Kidney (tissue), 14 donors: ENCODE data around the gene MYT1. TPM values are rescaled to one million over a fixed set of nuclear protein-coding genes. Genes with fewer than 3 reads are reported as not detected.
"Not testable (repeated sequence)": the region's sequence is repeated elsewhere in the genome, so short reads cannot be mapped to it uniquely, and the experiment has no call there.

ENCODE experiments used
- DNase-seq, 5 donors: peaks; one replicate each; pipeline ENCODE4 v3.0.0-alpha.2; 2013 to 2020
- FAIRE-seq: peaks from 2 replicates; lab custom pipeline; 2012; peaks lifted over from hg19 to GRCh38; lab: Jason Lieb, UNC
- H3K27ac ChIP-seq, 2 donors: one replicate each; pipeline ENCODE4 v1.7.0; 2013; ENCODE audit warnings: low read depth in 2 of 2, low read length in 2 of 2, inconsistent platforms in 1 of 2
- H3K27me3 ChIP-seq: one replicate; pipeline ENCODE4 v1.7.1; 2013; ENCODE audit warnings: low read length, inconsistent platforms; ENCODE audit not compliant: control insufficient read depth, insufficient read depth
- H3K36me3 ChIP-seq, 3 donors: one replicate each; pipeline versions ENCODE4 v1.7.0 to v1.7.1; 2013; ENCODE audit warnings: low read length in 3 of 3, control low read depth in 1 of 3, inconsistent platforms in 1 of 3; ENCODE audit not compliant: insufficient read depth in 3 of 3, control insufficient read depth in 2 of 3
- H3K4me1 ChIP-seq, 3 donors: one replicate each; pipeline versions ENCODE4 v1.7.0 to v1.7.1; 2013; ENCODE audit warnings: low read length in 3 of 3, inconsistent platforms in 1 of 3, low read depth in 1 of 3; ENCODE audit not compliant: control insufficient read depth in 2 of 3, insufficient read depth in 2 of 3
- H3K4me3 ChIP-seq, 3 donors: one replicate each; pipeline versions ENCODE4 v1.7.0 to v1.8.1; 2013; ENCODE audit warnings: low read length in 3 of 3, control low read depth in 1 of 3, inconsistent platforms in 1 of 3
- H3K9ac ChIP-seq, 3 donors: one replicate each; pipeline versions ENCODE4 v1.7.0 to v1.7.1; 2013; ENCODE audit warnings: low read length in 3 of 3, control low read depth in 1 of 3, inconsistent platforms in 1 of 3
- H3K9me3 ChIP-seq, 3 donors: one replicate each; pipeline versions ENCODE4 v1.7.0 to v1.7.1; 2013; ENCODE audit warnings: low read length in 3 of 3, control low read depth in 1 of 3, inconsistent platforms in 1 of 3; ENCODE audit not compliant: control insufficient read depth in 2 of 3, insufficient read depth in 1 of 3
- intact Hi-C: fragments of 100-400 bp; cut with DNase I; formaldehyde crosslinking; loops from one replicate; pipeline ENCODE4 v1.11.1; 2022
- polyA plus RNA-seq: library from polyadenylated mRNA; stranded (reverse); fragments of 350-450 nt; fragmentation: Illumina TruSeq; extraction: RNeasy Lipid Tissue Mini Kit (QIAGEN cat#74804); gene quantifications from one replicate; pipeline ENCODE4 v1.2.3, GENCODE V29; 2014; ENCODE audit warnings: low read depth, low replicate concordance; ENCODE audit not compliant: insufficient read depth
- total RNA-seq: library from RNA; stranded (reverse); fragmentation: NEBNext Ultra II Directional; extraction: Animal tissue kit (Norgen Biotek cat#: 25700); gene quantifications from one replicate; pipeline ENCODE4 v1.2.1, GENCODE V29; 2021
- TF ChIP-seq, protein P1 (sequence below): IDR thresholded peaks from 3 replicates; pipeline ENCODE4 v1.5.1; 2012; ENCODE audit warnings: mild to moderate bottlenecking, moderate library complexity, borderline replicate concordance; ENCODE audit not compliant: insufficient read depth; ENCODE audit errors: extremely low read depth
- donor health status: control.
- donor health status: control.
- donor health status: control.
- donor health status: control.
- donor health status: control.
- donor health status: DM: yes; HTN: yes; CAD: no.
- donor health status: Normal renal cell carcinoma (clear cell type).

The MYT1 gene
- total and polyA plus RNA-seq, 2 donors from 2014 or later, result not detected

DNA sequence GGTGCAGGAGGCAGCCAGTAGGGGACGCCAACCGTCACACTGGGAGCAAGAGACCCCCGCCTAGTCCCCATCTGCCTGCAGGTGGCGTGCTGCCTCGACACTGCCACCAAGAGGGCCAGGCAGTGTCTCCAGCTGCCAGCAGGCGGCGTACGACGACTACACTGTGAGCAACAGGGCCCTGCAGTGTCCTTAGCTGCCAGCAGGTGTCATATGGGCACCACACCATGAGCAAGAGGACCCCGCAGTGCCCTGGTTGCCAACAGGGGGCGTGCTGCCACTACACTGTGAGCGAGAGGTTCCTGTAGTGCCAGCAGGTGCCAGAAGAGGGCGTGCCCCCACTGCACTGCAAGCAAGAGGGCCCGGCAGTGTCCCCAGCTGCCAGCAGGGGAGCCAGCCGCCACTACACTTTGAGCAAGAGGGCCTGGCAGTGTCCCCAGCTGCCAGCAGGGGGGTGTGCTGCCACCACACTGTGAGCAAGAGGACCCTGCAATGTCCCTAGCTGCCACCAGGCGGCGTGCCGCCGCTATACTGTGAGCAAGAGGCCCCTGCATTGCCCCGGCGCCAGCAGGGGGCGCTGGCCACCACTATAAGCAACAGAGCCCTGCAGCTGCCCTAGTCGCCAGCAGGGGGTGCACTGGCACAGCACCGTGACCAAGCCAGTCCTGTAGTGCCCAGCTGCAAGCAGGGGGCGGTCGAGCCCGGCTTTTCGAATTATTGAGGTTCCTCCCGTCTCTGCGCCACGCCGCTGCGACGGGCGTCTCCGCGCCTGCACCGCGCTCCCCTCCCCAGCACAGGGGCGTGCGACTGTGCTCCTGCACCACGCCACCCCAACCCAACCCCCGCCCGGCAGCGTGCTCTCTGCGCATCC lies 121.6 kb downstream of the MYT1 start:
- intact Hi-C loops, result not testable (repeated sequence)
- TF ChIP-seq, protein P1, sequence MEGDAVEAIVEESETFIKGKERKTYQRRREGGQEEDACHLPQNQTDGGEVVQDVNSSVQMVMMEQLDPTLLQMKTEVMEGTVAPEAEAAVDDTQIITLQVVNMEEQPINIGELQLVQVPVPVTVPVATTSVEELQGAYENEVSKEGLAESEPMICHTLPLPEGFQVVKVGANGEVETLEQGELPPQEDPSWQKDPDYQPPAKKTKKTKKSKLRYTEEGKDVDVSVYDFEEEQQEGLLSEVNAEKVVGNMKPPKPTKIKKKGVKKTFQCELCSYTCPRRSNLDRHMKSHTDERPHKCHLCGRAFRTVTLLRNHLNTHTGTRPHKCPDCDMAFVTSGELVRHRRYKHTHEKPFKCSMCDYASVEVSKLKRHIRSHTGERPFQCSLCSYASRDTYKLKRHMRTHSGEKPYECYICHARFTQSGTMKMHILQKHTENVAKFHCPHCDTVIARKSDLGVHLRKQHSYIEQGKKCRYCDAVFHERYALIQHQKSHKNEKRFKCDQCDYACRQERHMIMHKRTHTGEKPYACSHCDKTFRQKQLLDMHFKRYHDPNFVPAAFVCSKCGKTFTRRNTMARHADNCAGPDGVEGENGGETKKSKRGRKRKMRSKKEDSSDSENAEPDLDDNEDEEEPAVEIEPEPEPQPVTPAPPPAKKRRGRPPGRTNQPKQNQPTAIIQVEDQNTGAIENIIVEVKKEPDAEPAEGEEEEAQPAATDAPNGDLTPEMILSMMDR, result peak; percentile 43
- peak in 4 of 5 donors; percentile 2 to 77 (median 45) for DNase-seq

DNA sequence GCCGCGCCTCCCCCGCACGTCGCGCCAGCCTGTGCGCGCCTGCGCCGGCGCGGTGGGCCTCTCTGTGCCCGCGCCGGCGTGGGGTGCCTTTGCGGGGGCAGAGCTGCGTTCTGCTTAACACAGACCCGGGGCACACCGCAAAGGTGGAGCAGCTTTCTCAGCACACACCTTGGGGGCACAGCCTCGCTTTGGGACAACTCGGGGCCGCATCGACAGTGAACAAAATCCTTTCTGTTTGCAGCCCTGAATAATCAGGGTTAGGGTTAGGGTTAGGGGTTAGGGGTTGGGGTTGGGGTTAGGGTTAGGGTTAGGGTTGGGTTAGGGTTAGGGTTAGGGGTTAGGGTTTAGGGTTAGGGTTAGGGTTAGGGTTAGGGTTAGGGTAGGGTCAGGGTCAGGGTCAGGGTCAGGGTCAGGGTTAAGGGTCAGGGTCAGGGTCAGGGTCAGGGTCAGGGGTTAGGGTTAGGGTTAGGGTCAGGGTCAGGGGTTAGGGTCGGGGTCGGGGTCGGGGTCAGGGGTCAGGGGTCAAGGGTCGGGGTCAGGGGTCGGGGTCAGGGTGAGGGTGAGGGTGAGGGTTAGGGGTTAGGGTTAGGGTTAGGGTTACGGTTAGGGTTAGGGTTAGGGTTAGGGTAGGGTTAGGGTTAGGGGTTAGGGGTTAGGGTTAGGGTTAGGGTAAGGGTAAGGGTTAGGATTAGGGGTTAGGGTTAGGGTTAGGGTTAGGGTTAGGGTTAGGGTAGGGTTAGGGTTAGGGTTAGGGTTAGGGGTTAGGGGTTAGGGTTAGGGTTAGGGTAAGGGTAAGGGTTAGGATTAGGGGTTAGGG lies 122.4 kb downstream of the MYT1 start:
- H3K9ac ChIP-seq, H3K9me3 ChIP-seq, H3K4me3 ChIP-seq, H3K27me3 ChIP-seq, H3K27ac ChIP-seq, DNase-seq, intact Hi-C loops, H3K4me1 ChIP-seq, H3K36me3 ChIP-seq, FAIRE-seq: not testable (repeated sequence)

More for the DNA sequence above, 121.6 kb downstream of the MYT1 start:
- not testable (repeated sequence) for H3K4me3 ChIP-seq, H3K4me1 ChIP-seq, H3K27me3 ChIP-seq, H3K9ac ChIP-seq, H3K27ac ChIP-seq, FAIRE-seq, H3K9me3 ChIP-seq, H3K36me3 ChIP-seq

DNA sequence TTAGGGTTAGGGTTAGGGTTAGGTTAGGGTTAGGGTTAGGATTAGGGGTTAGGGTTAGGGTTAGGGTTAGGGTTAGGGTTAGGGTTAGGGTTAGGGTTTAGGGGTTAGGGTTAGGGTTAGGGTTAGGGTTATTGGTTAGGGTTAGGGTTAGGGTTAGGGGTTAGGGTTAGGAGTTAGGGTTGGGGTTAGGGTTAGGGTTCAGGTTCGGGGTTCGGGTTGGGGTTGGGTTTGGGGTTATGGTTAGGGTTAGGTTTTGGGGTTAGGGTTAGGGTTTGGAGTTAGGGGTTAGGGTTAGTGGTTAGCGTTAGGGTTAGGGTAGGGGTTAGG lies 123.0 kb downstream of the MYT1 start:
- H3K9ac ChIP-seq, H3K4me1 ChIP-seq, H3K27me3 ChIP-seq, H3K9me3 ChIP-seq, intact Hi-C loops, DNase-seq, FAIRE-seq, H3K4me3 ChIP-seq, H3K36me3 ChIP-seq, H3K27ac ChIP-seq: not testable (repeated sequence)

Other genes with a start within 250 kb of the MYT1 start
- 39.8 TPM for gene UCKL1, start 208.0 kb upstream of the MYT1 start, total RNA-seq
- gene UCKL1, start 208.0 kb upstream of the MYT1 start, polyA plus RNA-seq, result 39.3 TPM
- 19.2 TPM for gene ZNF512B, start 194.5 kb upstream of the MYT1 start, total RNA-seq
- gene ZNF512B, start 194.5 kb upstream of the MYT1 start, polyA plus RNA-seq, result 8.6 TPM
- gene SAMD10, start 184.8 kb upstream of the MYT1 start, total RNA-seq, result 7.9 TPM
- 8.5 TPM for gene SAMD10, start 184.8 kb upstream of the MYT1 start, polyA plus RNA-seq
- 73.3 TPM for gene PRPF6, start 183.3 kb upstream of the MYT1 start, total RNA-seq
- 51.3 TPM for gene PRPF6, start 183.3 kb upstream of the MYT1 start, polyA plus RNA-seq
- 2.4 TPM for gene C20orf204, start 128.3 kb upstream of the MYT1 start, total RNA-seq
- gene C20orf204, start 128.3 kb upstream of the MYT1 start, polyA plus RNA-seq, result 0.75 TPM
- gene SOX18, start 114.8 kb upstream of the MYT1 start, total RNA-seq, result 56.7 TPM
- 36.5 TPM for gene SOX18, start 114.8 kb upstream of the MYT1 start, polyA plus RNA-seq
- gene TCEA2, start 101.3 kb upstream of the MYT1 start, total RNA-seq, result 53.8 TPM
- 90.9 TPM for gene TCEA2, start 101.3 kb upstream of the MYT1 start, polyA plus RNA-seq
- gene RGS19, start 84.9 kb upstream of the MYT1 start, total RNA-seq, result 20.2 TPM
- gene RGS19, start 84.9 kb upstream of the MYT1 start, polyA plus RNA-seq, result 6.8 TPM
- 1.2 TPM for gene OPRL1, start 84.4 kb upstream of the MYT1 start, total RNA-seq
- 0.39 TPM for gene OPRL1, start 84.4 kb upstream of the MYT1 start, polyA plus RNA-seq
- 0.31 TPM for gene LKAAEAR1, start 80.1 kb upstream of the MYT1 start, total RNA-seq
- not detected for gene LKAAEAR1, start 80.1 kb upstream of the MYT1 start, polyA plus RNA-seq
- not detected for gene NPBWR2, start 56.9 kb upstream of the MYT1 start, total RNA-seq
- not detected for gene NPBWR2, start 56.9 kb upstream of the MYT1 start, polyA plus RNA-seq
- 53.8 TPM for gene PCMTD2, start 91.3 kb downstream of the MYT1 start, total RNA-seq
- gene PCMTD2, start 91.3 kb downstream of the MYT1 start, polyA plus RNA-seq, result 25.0 TPM